ENCODE measurements around the gene CDADC1. TPM values are rescaled to one million over a fixed set of nuclear protein-coding genes. Genes with fewer than 3 reads are reported as not detected.
A peak's percentile ranks its signal among the peaks of the same experiment; 100 is the strongest.

Gene CDADC1
- total RNA-seq, result 9.2 to 11.7 TPM (median 10.4 TPM) in 3 replicates

DNA sequence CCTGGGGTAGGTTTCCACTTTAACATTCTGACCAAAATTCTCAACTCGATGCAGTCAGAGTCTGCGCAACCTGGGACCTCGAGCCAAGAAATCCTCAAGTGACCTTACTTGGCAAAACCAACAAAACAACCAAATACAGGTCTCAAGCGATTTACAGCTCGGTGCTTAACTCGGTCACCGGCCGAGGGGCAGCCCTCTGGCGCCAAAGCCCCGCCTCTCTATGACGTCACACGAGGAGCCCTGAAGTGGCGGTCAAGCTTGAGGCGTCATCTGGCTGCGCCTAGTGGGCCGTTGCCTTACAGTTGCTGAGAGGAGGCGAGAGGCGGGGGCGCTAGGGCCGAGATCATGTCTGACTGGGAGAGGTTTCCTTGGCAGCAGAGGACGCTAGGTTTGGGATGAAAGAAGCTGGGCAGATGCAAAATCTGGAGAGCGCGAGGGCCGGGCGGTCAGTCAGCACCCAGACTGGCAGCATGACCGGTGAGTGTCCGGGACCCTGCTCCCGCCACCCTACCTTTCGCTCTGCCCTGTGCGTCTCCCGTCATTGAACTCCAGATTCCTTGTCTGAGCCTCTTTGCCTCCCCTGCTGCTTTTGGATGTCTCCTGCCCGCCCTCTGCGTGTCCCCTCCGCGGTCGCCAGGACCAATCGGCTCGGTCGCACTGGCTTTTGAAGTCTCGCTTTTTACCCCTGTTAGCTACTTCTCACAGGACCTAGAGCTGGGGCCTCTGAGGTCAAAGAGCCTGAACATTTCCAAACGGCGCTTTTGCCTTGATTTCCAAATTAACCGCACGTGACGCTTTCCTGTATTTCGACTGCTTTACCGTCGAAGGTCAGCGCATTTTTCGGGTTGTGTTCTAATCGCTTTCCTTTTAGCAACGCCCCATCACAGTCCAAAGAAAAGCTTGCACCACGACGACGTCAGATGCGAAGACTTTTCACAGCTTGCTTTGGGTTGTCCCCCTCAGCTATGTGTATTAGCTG, at the start of gene CDADC1:
CDADC1 (plus strand) TSS at position 283 of the 979 bp plus-strand sequence; CDS start at position 396, 113 bp downstream.
- peaks cover 2% of the 10 kb centered on the region for H3K36me3 Mint-ChIP-seq

DNA sequence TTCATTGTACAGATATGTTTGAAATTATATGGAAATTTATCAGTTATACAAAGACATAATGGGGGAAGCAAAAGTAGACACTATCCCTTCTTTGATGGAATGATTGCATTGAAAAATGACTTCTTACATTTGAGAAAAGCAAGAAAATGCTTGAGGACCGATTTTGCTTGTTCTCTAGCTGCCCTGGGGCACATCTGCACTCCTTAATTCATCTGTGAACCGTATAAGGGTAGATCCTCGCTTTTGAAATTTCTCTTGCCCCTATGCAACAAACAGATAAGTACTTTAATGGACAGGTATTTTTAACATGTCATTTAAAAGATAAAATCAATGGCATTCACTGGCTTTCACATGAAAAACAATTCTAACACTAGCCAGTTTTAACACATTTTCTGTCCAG, 41.1 kb upstream of the CDADC1 start:
- Mint-ChIP-seq H3K4me1 (no peaks in the 10 kb centered on the region), H3K4me3 (no peak overlapping the region), H3K27me3 (ENCODE audit: low read depth) (no peaks in the 10 kb centered on the region), H3K9me3 (peaks cover 4% of the 10 kb centered on the region), H3K36me3 (peaks cover 47% of the 10 kb centered on the region), H3K27ac (no peak overlapping the region)
- TF ChIP-seq, protein P1, sequence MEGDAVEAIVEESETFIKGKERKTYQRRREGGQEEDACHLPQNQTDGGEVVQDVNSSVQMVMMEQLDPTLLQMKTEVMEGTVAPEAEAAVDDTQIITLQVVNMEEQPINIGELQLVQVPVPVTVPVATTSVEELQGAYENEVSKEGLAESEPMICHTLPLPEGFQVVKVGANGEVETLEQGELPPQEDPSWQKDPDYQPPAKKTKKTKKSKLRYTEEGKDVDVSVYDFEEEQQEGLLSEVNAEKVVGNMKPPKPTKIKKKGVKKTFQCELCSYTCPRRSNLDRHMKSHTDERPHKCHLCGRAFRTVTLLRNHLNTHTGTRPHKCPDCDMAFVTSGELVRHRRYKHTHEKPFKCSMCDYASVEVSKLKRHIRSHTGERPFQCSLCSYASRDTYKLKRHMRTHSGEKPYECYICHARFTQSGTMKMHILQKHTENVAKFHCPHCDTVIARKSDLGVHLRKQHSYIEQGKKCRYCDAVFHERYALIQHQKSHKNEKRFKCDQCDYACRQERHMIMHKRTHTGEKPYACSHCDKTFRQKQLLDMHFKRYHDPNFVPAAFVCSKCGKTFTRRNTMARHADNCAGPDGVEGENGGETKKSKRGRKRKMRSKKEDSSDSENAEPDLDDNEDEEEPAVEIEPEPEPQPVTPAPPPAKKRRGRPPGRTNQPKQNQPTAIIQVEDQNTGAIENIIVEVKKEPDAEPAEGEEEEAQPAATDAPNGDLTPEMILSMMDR (IDR thresholded peaks at IDR 0.05; ENCODE audit: unreplicated experiment), result no peak
- no peak for DNase-seq (ENCODE audit: low spot score in 2 of 2, unreplicated experiment in 2 of 2)

More for the DNA sequence above, at the start of gene CDADC1:
- Mint-ChIP-seq H3K27ac (peak within 1 kb of the TSS; percentile 96), H3K4me1 (peaks cover 17% of the 10 kb centered on the region), H3K9me3 (no peaks in the 10 kb centered on the region), H3K27me3 (ENCODE audit: low read depth) (peaks cover 21% of the 10 kb centered on the region), H3K4me3 (peak within 1 kb of the TSS; percentile 94)
- TF ChIP-seq, protein P1 (IDR thresholded peaks at IDR 0.05; ENCODE audit: unreplicated experiment), result no peak
- DNase-seq (ENCODE audit: low spot score in 2 of 2, unreplicated experiment in 2 of 2), result peak; percentile 94 to 97

DNA sequence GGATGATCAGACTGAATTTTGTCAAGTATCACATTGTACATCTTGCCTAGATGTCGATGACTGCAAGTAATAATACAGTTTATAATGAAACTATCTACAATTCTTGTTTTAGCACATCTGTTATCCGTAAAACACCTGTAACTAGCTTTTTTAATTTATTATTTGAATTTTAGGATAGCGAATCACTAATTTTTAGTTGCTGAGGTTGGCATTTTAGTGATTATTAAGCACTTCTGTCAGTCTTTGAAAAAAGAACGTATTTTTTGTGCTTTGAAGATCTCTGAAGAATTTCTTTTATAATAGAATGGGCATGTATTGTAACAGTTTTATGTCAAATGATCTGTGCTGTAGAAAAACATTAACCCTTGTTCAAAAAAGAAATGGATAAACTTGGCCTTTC, 39.1 kb upstream of the CDADC1 start:
- TF ChIP-seq, protein P1 (IDR thresholded peaks at IDR 0.05; ENCODE audit: unreplicated experiment), result no peak
- no peak for DNase-seq (ENCODE audit: low spot score in 2 of 2, unreplicated experiment in 2 of 2)
- Mint-ChIP-seq H3K4me3 (no peak overlapping the region), H3K27ac (no peak overlapping the region), H3K9me3 (peaks cover 5% of the 10 kb centered on the region), H3K36me3 (peaks cover 54% of the 10 kb centered on the region), H3K27me3 (ENCODE audit: low read depth) (no peaks in the 10 kb centered on the region), H3K4me1 (no peaks in the 10 kb centered on the region)

DNA sequence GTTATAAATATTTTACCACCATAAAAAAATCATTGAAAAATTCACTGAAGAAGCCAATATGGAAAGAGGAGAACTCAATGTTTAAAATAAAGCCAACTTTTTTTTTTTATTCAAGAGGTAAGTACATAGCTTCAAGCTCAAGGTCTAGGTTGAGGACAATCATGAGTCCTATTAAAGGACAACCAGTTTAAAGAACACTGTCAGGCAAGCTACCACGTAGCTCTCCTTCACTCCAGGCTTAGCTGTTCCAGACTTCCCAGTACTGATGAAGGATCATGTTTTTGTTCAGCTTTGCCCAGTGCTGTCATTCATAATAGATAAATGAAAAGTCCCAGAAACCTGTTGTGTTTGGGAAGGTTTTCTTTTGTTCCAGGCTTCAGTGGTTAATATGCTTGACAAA, 37.6 kb upstream of the CDADC1 start:
- peaks cover 5% of the 10 kb centered on the region for H3K9me3 Mint-ChIP-seq
- no peak for DNase-seq (ENCODE audit: low spot score in 2 of 2, unreplicated experiment in 2 of 2)

DNA sequence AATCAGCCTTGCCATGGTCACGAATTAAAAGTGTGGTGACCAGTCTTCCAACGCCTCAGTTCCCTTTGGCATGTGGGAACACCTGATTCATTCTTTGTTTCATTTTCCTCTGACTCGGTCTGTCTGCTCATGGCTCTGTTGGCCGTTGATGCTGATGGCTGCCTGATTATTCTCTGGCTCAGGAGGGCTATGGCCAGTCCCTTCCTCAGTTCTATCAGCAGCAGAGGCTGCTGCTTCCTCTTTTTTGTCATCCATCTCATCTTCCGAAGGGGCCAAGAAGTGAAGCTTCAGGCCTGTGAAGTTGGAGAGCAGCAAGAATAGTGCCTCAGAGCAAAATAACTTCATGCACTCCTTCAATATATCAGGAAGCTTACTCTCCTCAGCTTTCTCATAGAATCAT, 37.1 kb upstream of the CDADC1 start:
- no peak overlapping the region for H3K27ac Mint-ChIP-seq
- H3K27me3 Mint-ChIP-seq (ENCODE audit: low read depth), result peaks cover 4% of the 10 kb centered on the region
- TF ChIP-seq, protein P1 (IDR thresholded peaks at IDR 0.05; ENCODE audit: unreplicated experiment), result no peak
- no peak for DNase-seq (ENCODE audit: low spot score in 2 of 2, unreplicated experiment in 2 of 2)
- H3K4me3 Mint-ChIP-seq, result no peak overlapping the region
- no peaks in the 10 kb centered on the region for H3K4me1 Mint-ChIP-seq
- H3K9me3 Mint-ChIP-seq, result peaks cover 5% of the 10 kb centered on the region
- peaks cover 43% of the 10 kb centered on the region for H3K36me3 Mint-ChIP-seq

More for the DNA sequence above, 37.6 kb upstream of the CDADC1 start:
- TF ChIP-seq, protein P1 (IDR thresholded peaks at IDR 0.05; ENCODE audit: unreplicated experiment), result no peak
- H3K27me3 Mint-ChIP-seq (ENCODE audit: low read depth), result peaks cover under 1% of the 10 kb centered on the region
- H3K27ac Mint-ChIP-seq, result no peak overlapping the region
- H3K36me3 Mint-ChIP-seq, result peaks cover 46% of the 10 kb centered on the region
- H3K4me1 Mint-ChIP-seq, result no peaks in the 10 kb centered on the region
- H3K4me3 Mint-ChIP-seq, result no peak overlapping the region
